Activated CD8-positive, alpha-beta memory T cell treated with anti-CD3 and anti-CD28 coated beads, Interleukin-2, amount 50 U/mL, for 24 hours (primary cell): Measurements from ENCODE around the gene KCTD21.
"Not testable (repeated sequence)": the region's sequence is repeated elsewhere in the genome, so short reads cannot be mapped to it uniquely, and the experiment has no call there.

Experiments used
- DNase-seq: peaks from one replicate; pipeline ENCODE4 v3.0.0-alpha.2; 2020; ENCODE audit errors: extremely low read depth

The KCTD21 gene

DNA sequence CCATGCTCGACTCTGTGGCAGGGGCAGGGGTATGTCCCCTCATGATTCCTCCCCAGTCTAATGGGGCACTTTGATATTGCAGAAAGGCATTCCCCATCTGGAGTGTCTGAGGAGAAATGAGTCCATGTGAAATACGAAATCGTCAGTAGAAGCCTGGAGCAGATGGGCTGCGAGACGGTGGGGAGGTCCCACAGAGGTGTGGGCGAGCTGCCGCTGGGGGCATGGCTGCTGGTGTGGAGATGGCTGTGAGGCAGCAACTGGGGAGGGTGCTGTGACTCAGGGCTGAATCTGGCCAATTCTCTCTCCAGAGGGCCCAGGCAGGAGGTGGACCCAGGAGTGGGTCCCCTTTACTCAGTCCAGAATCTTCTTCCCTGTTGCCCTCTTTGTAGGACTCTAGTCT lies 11.2 kb downstream of the KCTD21 start:
- DNase-seq: no peak

DNA sequence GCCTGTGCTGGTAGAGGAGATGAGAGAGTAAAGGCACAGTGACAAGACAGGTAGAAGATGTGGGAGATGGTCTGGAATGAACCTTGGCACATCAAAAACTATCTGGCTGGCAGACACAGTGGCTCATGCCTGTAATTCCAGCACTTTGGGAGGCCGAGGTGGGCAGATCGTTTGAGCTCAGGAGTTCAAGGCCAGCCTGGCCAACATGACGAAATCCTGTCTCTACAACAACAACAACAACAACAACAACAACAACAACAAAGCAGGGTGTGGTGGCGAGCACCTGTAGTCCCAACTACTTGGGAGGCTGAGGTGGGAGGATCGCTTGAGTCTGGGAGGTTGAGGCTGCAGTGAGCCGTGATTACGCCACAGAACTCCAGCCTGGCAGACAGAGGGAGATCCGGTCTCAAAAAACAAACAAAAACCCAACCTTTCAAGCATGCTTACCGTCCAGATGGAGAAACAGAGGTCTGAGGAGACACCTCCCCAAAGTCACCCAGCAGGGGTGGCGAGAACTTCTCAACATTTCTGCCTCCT lies 11.8 kb downstream of the KCTD21 start:
- no peak for DNase-seq

DNA sequence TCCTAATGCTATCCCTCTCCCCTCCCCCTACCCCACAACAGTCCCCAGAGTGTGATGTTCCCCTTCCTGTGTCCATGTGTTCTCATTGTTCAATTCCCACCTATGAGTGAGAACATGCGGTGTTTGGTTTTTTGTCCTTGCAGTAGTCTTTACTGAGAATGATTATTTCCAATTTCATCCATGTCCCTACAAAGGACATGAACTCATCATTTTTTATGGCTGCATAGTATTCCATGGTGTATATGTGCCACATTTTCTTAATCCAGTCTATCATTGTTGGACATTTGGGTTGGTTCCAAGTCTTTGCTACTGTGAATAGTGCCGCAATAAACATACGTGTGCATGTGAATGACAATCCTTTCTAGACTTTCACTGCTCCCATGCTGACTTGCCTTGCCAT lies 12.6 kb downstream of the KCTD21 start:
- DNase-seq: not testable (repeated sequence)

DNA sequence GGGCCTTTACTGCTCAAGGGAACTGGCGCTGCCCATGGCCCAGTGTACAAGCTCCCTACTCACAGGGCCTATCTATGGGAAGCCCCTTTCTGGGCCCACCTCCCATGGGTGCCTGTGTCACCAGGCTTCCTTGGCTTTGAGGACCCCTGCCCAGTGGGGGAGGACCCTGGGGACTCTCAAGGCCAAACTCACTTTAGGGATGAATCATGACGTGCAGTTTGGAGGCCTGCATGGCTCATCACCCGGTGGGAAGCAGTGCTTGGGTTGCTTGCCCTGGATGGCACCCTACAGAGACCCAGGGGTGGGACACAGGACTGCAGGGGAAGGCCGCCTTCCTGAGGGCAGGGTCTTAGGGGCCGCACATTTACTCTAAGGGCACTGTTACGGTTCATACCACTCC lies 16.5 kb downstream of the KCTD21 start:
- DNase-seq: no peak

DNA sequence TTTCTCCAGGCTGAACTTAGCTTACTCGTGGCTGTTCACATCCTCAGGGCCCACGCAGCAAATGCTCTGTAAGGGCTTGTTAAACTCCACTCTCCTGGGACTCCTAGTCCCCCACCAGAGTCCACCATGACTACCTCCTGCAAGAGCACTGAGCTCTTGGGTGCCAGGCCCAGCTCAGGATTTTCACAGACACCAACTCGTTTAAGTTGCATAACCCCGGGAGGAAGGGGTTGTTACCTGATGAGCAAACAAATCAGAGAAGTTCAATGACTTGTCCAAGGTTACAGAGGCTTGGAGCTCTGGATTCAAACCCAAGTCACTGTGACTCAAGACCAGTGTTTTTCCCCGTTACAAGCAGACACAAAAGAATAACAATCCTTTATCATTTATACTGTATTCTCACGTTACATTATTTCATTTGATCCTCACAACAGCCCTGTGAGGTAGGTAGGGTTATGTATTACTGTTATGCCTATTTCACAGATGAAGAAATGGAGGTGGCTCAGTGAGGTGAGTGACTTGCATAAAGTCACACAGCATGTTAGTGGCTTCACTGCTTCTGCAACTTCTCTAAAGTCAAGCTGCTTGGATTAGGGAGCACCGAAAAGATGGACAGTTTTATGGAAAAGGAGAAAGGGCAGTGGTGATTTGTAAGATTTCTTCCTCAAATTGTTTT lies 17.4 kb downstream of the KCTD21 start:
- DNase-seq: no peak

DNA sequence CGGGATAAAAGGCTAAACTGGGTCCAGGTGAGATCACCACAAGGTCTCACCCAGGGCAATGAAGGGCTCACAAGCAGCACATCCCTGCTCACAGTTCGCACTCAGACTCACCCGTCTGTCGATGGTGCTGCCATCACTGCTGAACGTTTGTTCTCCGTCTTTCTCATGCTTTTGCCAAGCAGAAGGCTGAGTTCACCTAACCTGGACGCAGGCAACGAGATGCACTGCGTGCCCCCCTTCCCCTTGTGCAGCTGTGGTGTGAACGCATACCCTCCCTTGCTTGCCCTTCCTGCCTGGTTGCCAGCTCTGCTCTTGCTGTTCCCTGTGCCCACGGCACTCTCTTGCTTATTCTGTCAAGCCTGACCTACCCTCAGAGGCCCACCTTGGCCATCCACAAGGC lies 18.0 kb downstream of the KCTD21 start:
- no peak for DNase-seq

DNA sequence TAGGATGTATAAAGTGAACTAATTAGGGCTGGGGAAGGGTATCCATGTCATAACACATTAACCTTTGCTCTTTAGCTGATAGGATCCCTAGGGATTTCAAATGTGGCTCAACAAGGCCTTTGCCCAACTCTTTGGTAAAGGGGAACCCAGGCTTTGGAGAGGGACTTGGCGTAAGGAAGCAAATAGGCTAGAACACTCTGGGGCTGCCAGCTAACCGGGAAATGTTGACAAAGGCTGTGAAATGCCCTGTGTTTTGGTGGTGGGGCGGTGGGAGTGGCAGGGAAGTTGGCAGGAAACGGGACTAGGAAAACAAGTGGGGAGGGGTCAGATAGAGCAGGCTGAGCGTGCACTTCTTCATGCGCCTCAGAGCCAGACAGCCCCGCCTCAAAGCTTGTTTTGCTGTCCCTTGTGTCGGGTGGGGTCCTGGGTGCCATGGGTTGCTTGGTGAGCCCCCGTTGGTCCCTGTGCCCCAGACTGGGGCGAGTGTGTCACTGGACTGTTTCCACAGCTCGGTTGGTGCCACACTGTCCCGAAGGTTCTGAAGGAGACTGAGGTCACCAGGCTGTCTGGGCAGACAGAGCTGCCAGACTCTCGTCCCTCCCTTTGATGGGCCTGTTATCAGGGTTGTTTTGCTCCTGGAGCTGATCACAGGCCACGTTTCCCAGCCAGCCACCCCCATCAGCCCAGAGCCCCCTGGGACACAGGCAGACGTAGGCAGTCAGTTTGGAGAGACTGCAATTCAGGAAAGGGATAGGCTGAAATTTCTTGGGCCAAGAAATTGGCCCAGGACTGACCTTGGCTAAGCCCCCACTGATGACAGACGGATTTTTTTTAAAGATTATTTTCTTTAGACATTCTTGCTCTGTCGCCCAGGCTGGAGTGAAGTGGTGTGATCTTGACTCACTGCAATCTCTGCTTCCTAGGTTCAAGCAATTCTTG lies 19.6 kb downstream of the KCTD21 start:
- DNase-seq: no peak

DNA sequence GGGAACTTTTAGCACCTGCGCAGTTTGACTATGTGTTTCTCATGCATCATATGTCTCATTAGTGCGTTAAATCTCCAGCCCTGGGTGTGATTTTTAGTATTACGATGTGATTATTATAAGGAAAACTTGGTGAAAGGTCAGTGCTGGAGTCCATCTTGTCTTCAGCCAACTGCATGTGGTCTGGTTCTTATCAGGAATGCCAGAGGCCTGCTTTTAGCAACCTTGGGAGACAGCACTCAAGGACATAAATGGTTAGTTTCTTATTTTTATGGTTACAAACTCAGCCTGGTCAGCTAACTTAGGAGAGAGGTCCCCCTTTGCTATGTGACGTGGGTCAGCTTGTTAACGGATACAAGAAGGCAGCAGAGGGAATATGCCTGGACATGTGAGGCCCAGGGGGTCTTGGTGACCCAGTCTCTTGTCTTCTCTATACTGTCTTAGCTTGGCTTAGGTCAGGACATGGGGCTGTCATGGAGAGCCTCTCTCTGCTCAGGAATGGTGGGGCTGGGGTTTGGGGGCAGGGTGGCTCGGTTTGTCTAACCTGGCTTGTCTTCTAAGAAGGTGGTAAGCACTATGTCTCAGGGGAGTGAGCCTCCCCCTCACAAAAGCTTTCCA lies 21.5 kb downstream of the KCTD21 start:
- DNase-seq: no peak

DNA sequence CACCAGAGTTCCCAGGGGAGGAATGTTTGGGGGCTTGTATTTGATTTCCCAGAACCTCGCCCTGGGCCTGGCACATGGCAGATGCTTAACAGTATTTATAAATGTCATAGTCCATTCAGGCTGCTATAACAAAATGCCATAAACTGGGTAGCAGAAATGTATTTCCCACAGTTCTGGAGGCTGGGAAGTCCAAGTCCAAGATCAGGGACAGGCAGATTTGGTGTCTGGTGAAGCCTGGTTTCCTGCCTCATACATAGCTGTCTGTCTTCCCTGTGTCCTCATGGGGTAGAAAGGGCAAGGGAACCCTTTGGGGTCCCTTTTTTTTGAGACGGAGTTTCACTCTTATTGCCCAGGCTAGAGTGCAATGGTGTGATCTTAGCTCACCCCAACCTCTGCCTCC lies 24.0 kb downstream of the KCTD21 start:
- DNase-seq: no peak

DNA sequence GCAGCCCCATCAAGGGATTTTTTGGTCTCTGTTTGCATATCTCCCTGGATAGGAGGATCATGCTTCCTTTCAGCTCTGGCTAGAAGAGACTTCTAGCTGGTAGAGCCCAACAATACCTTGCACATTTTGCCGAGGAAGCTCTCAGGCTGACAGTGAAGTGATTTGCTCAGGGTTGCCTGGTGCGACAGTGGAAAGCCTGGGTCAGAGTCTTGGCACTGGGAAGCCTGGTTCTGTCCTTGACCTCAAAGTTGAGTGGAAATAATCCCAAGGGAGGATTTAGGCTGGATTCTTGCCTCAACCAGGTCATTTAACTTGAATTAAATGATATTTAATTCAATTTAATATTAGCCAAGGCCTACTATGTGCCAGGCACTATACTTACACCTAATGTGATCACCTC lies 24.6 kb downstream of the KCTD21 start:
- DNase-seq: no peak

DNA sequence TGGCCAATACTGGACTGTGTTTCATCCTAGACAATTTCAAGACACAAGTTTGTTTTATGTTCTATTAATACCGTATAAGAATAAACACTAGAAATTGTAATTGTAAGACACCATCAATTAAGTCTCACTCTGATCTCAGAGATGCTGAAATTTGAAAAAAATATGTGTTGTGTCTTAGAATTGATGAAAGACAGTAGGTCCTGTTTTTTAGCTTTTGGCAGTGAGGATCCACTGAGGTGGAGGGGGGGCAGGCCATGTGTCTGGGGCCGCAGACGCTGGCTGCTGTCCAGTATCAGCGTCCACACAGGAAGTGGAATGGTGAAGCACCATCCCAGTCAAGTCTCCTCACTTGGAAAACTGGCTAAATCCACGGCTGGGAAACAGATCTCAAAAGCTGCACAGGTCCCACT lies 26.5 kb downstream of the KCTD21 start:
- DNase-seq: no peak

DNA sequence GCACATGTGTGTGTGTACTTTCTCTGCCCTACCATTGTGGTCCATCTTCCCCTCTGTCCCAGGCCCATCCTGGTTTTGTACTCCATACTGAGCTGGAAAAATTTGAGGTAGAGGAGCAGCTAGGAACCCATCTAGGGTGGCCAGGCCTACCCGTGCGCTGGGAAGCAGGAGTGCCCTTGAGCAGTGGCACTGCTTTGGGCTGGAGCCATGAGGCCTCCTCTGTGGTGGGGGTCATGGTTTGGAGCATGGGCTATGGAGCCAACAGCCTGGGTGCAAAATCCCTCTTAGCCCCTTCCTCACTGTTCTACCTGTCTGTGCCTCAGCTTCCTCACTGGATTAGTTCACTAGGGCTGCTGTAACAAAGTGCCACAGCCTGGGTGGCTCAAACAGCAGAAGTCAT lies 27.1 kb downstream of the KCTD21 start:
- DNase-seq: no peak

DNA sequence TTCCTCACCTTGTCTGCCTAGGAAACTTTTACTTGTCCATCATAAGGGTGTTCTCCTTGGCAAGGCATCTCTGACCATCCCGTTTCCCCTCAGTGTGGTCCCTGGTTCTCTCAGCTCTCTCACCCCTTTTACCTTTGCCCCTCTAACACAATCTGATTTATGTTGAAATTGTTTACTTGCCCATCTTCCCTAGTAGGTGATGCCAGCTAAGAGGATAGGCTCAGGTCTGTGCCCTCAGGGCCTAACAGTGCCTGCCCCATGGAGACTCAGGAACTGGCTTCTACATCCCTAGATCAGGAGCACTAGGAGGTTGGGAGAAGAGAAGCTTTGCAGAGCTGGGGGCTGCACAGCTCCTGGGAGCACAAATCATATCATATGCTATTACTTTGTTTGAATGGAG lies 27.9 kb downstream of the KCTD21 start:
- DNase-seq: no peak

DNA sequence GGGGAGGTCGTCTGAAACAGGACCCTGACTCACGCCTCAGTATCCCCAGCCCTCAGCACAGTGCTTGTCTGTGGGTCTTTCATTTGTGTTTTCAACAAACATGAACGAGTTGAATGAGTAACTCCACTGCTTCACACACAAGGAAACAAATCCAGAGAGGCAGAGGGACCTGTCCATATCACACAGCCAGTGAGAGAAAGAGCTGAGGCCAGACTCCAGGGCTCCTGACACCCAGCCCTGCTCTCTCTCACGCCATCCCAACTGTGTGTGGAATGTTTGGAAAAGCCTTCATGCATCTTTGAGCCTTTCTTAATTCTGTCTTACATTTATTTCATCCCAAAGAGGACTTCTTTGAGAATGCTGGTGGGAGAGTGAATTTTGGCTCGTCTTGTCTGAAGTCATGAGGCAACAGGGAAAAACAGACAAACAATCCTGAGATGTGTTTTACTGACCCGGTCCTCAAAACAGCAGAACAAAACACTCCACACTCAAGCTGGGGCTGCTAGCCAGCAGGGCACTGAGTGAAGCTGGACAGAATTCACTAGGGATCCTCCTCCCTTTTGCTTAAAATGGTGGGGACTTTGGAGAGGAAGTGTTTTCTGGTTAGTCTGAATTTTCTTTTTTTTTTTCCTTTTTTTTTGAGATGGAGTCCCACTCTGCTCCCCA lies 29.3 kb downstream of the KCTD21 start:
- no peak for DNase-seq

DNA sequence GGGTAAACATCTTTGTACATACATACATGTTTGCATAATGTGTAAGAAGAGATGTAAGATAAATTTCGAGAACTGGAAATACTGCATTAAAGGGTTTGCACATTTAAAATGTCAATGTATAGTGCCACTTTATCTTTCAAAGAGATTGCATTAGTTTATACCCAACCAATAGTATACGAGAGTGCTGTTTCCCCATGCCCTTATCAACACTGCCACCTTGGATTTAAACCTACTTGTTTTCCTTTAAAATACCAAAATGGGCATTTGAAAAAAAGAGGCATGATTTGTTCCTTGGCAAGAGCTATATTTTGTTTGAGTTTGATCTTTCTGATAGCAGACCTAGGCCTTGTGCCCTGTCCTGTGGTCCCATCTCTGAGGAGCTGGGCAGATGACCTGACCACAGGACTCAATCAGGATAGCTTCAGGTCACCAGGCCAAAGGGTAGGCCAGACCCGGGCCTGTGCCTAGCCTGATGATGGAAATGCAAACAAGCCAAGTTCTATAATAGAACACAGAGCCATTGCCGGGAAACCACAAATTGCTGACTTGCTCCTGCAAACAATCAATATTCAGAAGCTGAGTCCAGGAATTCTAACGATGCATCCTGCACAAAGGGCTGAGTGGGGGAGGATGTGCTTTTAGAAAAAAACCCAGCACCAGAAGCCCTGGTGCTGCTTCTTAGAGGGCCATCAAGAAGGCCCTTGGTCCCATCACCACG lies 32.1 kb downstream of the KCTD21 start:
- no peak for DNase-seq

DNA sequence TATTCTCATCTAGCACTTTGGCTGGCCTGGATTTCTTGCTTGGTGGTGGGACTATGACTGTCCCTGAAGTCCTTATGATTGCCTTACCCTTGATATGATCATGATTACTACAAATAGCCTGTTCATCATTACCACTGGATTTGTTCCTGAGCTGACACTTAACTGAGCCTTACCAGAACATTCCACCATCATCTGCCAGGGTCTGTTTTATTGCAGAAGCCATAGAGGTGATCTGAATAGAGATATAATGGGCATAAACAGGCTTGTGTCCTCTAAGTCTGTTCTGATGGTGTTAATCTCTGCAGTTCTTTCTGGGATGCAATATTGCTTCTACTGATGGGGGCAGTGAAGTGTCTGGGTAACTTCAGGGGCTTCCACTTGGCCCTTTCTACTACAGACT lies 36.6 kb downstream of the KCTD21 start:
- DNase-seq: no peak

DNA sequence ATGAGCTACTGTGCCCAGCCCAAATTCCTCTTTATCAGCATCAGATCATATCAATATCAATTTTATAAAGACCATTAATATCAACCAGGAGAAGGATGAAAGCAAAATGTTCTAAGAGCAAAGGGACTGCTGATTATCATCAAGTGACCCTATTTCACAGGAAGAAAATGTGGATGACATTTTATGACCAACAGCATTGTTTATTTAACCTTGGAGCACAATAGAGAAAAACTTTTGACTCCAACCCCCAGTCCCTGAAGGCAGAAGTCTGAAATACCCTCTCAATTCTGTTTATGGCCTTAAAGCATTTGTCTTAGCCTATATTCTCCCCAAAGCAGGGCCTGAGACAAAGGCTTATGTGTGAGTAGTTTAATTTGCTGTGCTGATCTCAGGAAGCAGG lies 37.7 kb downstream of the KCTD21 start:
- no peak for DNase-seq

DNA sequence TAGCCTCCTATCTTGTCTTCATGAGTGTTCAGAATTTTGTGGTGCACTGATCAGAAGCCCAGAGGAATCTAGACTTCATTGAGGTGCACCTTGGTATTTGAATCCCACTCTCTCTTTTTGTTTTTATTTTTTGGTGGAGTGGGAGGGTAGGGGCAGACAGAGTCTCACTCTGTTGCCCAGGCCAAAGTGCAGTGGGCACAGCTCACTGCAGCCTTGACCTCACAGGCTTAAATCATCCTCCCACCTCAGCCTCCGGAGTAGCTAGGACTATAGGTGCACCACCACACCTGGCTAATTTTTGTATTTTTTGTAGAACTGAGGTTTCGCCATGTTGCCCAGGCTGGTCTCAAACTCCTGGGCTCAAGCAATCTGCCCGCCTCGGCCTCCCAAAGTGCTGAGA lies 38.1 kb downstream of the KCTD21 start:
- no peak for DNase-seq

DNA sequence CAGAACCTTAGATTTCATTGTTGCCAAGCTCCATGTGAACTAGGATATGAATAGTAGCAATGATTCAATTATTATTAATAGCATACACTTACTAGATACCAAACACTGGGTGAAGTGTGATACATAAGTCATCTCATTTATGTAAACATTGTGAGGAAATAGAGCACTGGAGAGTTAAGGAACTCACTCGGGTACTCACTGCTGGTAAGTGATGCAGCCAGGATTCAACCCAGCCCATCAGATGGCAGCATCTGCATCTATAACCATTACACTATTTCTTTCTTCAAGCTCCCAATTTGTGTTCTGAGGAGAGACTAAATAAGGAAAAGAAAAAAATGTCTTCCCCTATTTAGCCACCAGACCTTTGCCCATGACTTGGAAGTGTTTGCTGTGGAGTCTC lies 38.8 kb downstream of the KCTD21 start:
- DNase-seq: no peak

DNA sequence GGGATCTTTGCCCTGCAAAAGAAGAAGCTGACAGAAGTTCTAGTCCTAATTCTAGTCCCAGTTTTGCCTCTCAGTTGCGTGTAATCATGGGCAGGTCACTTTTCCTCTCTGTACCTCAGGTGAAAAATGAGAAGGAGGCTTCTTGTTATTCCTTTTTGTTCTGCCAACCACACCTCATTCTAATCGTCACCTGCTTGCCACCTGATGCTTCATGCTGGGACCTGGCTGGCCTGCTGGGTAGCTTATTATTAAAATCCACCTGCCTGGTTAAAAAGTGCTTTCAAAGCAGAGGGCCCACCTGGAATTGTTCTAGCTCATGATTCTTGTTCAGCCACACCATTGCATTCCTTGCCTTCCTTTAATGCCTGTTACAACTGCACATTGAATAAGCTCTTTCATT lies 40.6 kb downstream of the KCTD21 start:
- no peak for DNase-seq

DNA sequence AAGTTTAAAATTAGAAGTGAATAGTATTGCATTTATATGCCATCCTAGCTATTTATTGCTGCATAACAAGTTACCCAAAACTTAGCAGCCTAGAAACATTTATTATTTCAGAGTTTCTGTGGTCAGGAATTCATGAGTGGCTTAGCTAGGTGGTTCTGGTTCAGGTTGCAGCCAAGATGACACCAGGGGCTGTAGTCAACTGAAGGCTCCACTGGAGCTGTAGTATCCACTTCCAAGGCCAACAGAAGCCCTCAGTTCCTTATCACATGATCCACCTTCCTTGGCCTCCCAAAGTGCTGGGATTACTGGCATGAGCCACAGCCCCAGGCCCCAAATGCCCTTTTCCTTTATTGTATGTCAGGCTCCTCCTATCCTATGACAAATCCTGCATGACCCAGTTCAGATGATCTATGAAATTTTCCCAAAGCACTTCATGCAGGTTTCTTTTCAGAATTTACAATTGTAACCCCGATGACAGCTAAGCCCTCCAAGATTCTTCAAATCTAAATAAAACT lies 42.9 kb downstream of the KCTD21 start:
- no peak for DNase-seq
